ENCODE results near the gene PHF21B.

DNA sequence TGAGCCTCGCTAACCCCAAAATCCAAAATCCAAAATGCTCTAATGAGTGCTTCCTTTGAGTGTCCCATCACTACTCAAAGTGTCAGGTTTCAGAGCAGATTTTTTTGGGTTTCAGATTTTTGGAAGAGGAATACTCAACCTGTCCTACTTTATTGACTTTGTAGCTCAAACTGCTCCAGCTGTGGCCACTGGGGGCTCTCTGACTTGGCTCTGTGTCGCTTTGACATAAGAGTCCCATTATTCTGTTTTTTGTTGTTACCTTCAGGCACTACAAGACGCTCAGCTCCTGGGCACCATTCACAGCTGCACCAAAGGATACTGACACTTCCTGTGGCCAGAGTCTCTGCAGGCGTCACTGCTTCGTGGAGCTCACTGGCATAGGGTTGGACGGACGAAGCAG is 41.1 kb downstream of the PHF21B start:
- TF ChIP-seq, protein P1, sequence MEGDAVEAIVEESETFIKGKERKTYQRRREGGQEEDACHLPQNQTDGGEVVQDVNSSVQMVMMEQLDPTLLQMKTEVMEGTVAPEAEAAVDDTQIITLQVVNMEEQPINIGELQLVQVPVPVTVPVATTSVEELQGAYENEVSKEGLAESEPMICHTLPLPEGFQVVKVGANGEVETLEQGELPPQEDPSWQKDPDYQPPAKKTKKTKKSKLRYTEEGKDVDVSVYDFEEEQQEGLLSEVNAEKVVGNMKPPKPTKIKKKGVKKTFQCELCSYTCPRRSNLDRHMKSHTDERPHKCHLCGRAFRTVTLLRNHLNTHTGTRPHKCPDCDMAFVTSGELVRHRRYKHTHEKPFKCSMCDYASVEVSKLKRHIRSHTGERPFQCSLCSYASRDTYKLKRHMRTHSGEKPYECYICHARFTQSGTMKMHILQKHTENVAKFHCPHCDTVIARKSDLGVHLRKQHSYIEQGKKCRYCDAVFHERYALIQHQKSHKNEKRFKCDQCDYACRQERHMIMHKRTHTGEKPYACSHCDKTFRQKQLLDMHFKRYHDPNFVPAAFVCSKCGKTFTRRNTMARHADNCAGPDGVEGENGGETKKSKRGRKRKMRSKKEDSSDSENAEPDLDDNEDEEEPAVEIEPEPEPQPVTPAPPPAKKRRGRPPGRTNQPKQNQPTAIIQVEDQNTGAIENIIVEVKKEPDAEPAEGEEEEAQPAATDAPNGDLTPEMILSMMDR (IDR thresholded peaks at IDR 0.05) = no peak
- TF ChIP-seq POLR2A (IDR thresholded peaks at IDR 0.05) = no peak

Measured in uterus (tissue), 2 donors.